ENCODE results near the gene KDSR. TPM values are rescaled to one million over a fixed set of nuclear protein-coding genes. Genes with fewer than 3 reads are reported as not detected.
A peak's percentile ranks its signal among the peaks of the same experiment; 100 is the strongest.

Gene KDSR
- total RNA-seq = 10 to 100 TPM; 34.6 to 48.4 TPM

GRCh38 chr18:63367053-63367953 lies at the start of gene KDSR:
Gene KDSR (minus strand): TSS chr18:63367206. CDS start chr18:63367118, 88 bp downstream.
- Mint-ChIP-seq H3K27ac (peak within 1 kb of the TSS; percentile 84), H3K4me3 (peak within 1 kb of the TSS; percentile 85), H3K27me3 (no peaks in the 10 kb centered on the region), H3K9me3 (ENCODE audit: low read depth) (peaks cover 11% of the 10 kb centered on the region), H3K4me1 (peaks cover 36% of the 10 kb centered on the region), H3K36me3 (peaks cover 32% of the 10 kb centered on the region)
- CTCF ChIA-PET = interaction anchor here (1.0 to 1.4 kb wide), 3 partner anchors 28 to 72 kb away, joined by 3 to 4 read pairs (median 3); no protein-coding TSS in a partner anchor
- DNase-seq (peak; percentile 87), ATAC-seq (peak; percentile 87)

- CTCF ChIA-PET = no interaction called here
- DNase-seq (no peak), ATAC-seq (no peak)
- no peak overlapping the region for H3K27ac Mint-ChIP-seq
- H3K36me3 Mint-ChIP-seq = peaks cover 46% of the 10 kb centered on the region
- no peaks in the 10 kb centered on the region for H3K9me3 Mint-ChIP-seq (ENCODE audit: low read depth)
- H3K4me3 Mint-ChIP-seq = no peak overlapping the region
- no peaks in the 10 kb centered on the region for H3K27me3 Mint-ChIP-seq
- peaks cover 53% of the 10 kb centered on the region for H3K4me1 Mint-ChIP-seq
Observed at GRCh38 chr18:63412953-63413352, 45.9 kb upstream of the KDSR start.

- Mint-ChIP-seq H3K36me3 (peaks cover 60% of the 10 kb centered on the region), H3K4me1 (peaks cover 60% of the 10 kb centered on the region), H3K4me3 (no peak overlapping the region), H3K9me3 (ENCODE audit: low read depth) (no peaks in the 10 kb centered on the region), H3K27me3 (no peaks in the 10 kb centered on the region), H3K27ac (peak overlapping the region; percentile 58)
- DNase-seq = no peak
- CTCF ChIA-PET = interaction anchor here (1.0 to 1.9 kb wide), 3 partner anchors 10 to 396 kb away, joined by 3 to 5 read pairs (median 4); no protein-coding TSS in a partner anchor
- peak; percentile 65 for ATAC-seq
Observed at GRCh38 chr18:63410792-63411191, 43.8 kb upstream of the KDSR start.

- Mint-ChIP-seq H3K27ac (peak overlapping the region; percentile 72), H3K4me1 (peaks cover 54% of the 10 kb centered on the region), H3K27me3 (no peaks in the 10 kb centered on the region), H3K4me3 (no peak overlapping the region), H3K36me3 (peaks cover 58% of the 10 kb centered on the region), H3K9me3 (ENCODE audit: low read depth) (no peaks in the 10 kb centered on the region)
- DNase-seq = peak; percentile 63
- CTCF ChIA-PET = interaction anchor here (0.6 to 1.6 kb wide), 2 partner anchors 13 to 68 kb away, joined by 3 to 4 read pairs; partner anchors contain the start of gene VPS4B
- peak; percentile 74 for ATAC-seq
Observed at GRCh38 chr18:63409301-63409700, 42.3 kb upstream of the KDSR start.

GRCh38 chr18:63407734-63408133 lies 40.7 kb upstream of the KDSR start:
- Mint-ChIP-seq H3K27ac (no peak overlapping the region), H3K27me3 (no peaks in the 10 kb centered on the region), H3K4me1 (peaks cover 46% of the 10 kb centered on the region), H3K36me3 (peaks cover 61% of the 10 kb centered on the region), H3K9me3 (ENCODE audit: low read depth) (no peaks in the 10 kb centered on the region), H3K4me3 (no peak overlapping the region)
- ATAC-seq (no peak), DNase-seq (no peak)
- CTCF ChIA-PET = interaction anchor here (1.0 kb wide), 1 partner anchor 10 kb away, joined by 3 read pairs; no protein-coding TSS in a partner anchor

GRCh38 chr18:63405986-63406385 lies 39.0 kb upstream of the KDSR start:
- H3K4me3 Mint-ChIP-seq = no peak overlapping the region
- CTCF ChIA-PET = no interaction called here
- H3K36me3 Mint-ChIP-seq = peaks cover 71% of the 10 kb centered on the region
- no peak overlapping the region for H3K27ac Mint-ChIP-seq
- DNase-seq (no peak), ATAC-seq (no peak)
- no peaks in the 10 kb centered on the region for H3K27me3 Mint-ChIP-seq
- H3K4me1 Mint-ChIP-seq = peaks cover 38% of the 10 kb centered on the region
- H3K9me3 Mint-ChIP-seq (ENCODE audit: low read depth) = no peaks in the 10 kb centered on the region

GRCh38 chr18:63402246-63403162 lies 35.5 kb upstream of the KDSR start:
- ATAC-seq = no peak

GRCh38 chr18:63399300-63399699 lies 32.3 kb upstream of the KDSR start:
- H3K4me3 Mint-ChIP-seq = no peak overlapping the region
- CTCF ChIA-PET = no interaction called here

More at GRCh38 chr18:63402246-63403162, 35.5 kb upstream of the KDSR start:
- Mint-ChIP-seq H3K27ac (peak overlapping the region; percentile 47), H3K9me3 (ENCODE audit: low read depth) (no peaks in the 10 kb centered on the region), H3K4me3 (no peak overlapping the region), H3K36me3 (peaks cover 70% of the 10 kb centered on the region), H3K27me3 (no peaks in the 10 kb centered on the region), H3K4me1 (peaks cover 22% of the 10 kb centered on the region)
- CTCF ChIA-PET = no interaction called here
- no peak for DNase-seq

GRCh38 chr18:63397349-63397748 lies 30.3 kb upstream of the KDSR start:
- no peak overlapping the region for H3K27ac Mint-ChIP-seq
- H3K4me1 Mint-ChIP-seq = peaks cover 17% of the 10 kb centered on the region
- DNase-seq (no peak), ATAC-seq (no peak)
- no peaks in the 10 kb centered on the region for H3K27me3 Mint-ChIP-seq
- CTCF ChIA-PET = no interaction called here
- H3K36me3 Mint-ChIP-seq = peaks cover 50% of the 10 kb centered on the region
- no peak overlapping the region for H3K4me3 Mint-ChIP-seq
- H3K9me3 Mint-ChIP-seq (ENCODE audit: low read depth) = no peaks in the 10 kb centered on the region

More at GRCh38 chr18:63399300-63399699, 32.3 kb upstream of the KDSR start:
- no peaks in the 10 kb centered on the region for H3K9me3 Mint-ChIP-seq (ENCODE audit: low read depth)
- H3K4me1 Mint-ChIP-seq = peaks cover 20% of the 10 kb centered on the region
- H3K27ac Mint-ChIP-seq = peak overlapping the region; percentile 85
- no peak for ATAC-seq
- no peaks in the 10 kb centered on the region for H3K27me3 Mint-ChIP-seq
- no peak for DNase-seq
- H3K36me3 Mint-ChIP-seq = peaks cover 62% of the 10 kb centered on the region

- no peak overlapping the region for H3K4me3 Mint-ChIP-seq
- no peaks in the 10 kb centered on the region for H3K9me3 Mint-ChIP-seq (ENCODE audit: low read depth)
- no peaks in the 10 kb centered on the region for H3K27me3 Mint-ChIP-seq
- H3K4me1 Mint-ChIP-seq = peaks cover 13% of the 10 kb centered on the region
- no peak overlapping the region for H3K27ac Mint-ChIP-seq
- peaks cover 42% of the 10 kb centered on the region for H3K36me3 Mint-ChIP-seq
- ATAC-seq (no peak), DNase-seq (no peak)
- CTCF ChIA-PET = interaction anchor here (0.8 to 1.4 kb wide), 4 partner anchors 10 to 89 kb away, joined by 3 to 4 read pairs (median 3); no protein-coding TSS in a partner anchor
Observed at GRCh38 chr18:63395503-63395902, 28.5 kb upstream of the KDSR start.

- Mint-ChIP-seq H3K4me1 (peaks cover 10% of the 10 kb centered on the region), H3K27me3 (no peaks in the 10 kb centered on the region), H3K9me3 (ENCODE audit: low read depth) (no peaks in the 10 kb centered on the region), H3K4me3 (no peak overlapping the region), H3K27ac (no peak overlapping the region), H3K36me3 (peaks cover 40% of the 10 kb centered on the region)
- CTCF ChIA-PET = interaction anchor here (0.8 to 1.4 kb wide), 3 partner anchors 27 to 88 kb away, joined by 3 to 4 read pairs (median 3); no protein-coding TSS in a partner anchor
- DNase-seq (no peak), ATAC-seq (no peak)
Observed at GRCh38 chr18:63394954-63395353, 27.9 kb upstream of the KDSR start.

- CTCF ChIA-PET = no interaction called here
- H3K4me3 Mint-ChIP-seq = no peak overlapping the region
Observed at GRCh38 chr18:63387861-63388260, 20.9 kb upstream of the KDSR start.

GRCh38 chr18:63382843-63383242 lies 15.8 kb upstream of the KDSR start:
- CTCF ChIA-PET = no interaction called here
- H3K4me1 Mint-ChIP-seq = peaks cover 16% of the 10 kb centered on the region
- H3K9me3 Mint-ChIP-seq (ENCODE audit: low read depth) = no peaks in the 10 kb centered on the region
- H3K4me3 Mint-ChIP-seq = no peak overlapping the region
- ATAC-seq = no peak
- H3K36me3 Mint-ChIP-seq = peaks cover 14% of the 10 kb centered on the region
- no peak overlapping the region for H3K27ac Mint-ChIP-seq
- no peaks in the 10 kb centered on the region for H3K27me3 Mint-ChIP-seq
- DNase-seq = no peak

More at GRCh38 chr18:63387861-63388260, 20.9 kb upstream of the KDSR start:
- no peak for ATAC-seq
- Mint-ChIP-seq H3K27ac (no peak overlapping the region), H3K9me3 (ENCODE audit: low read depth) (no peaks in the 10 kb centered on the region), H3K4me1 (no peaks in the 10 kb centered on the region), H3K36me3 (peaks cover 29% of the 10 kb centered on the region), H3K27me3 (no peaks in the 10 kb centered on the region)
- no peak for DNase-seq

Data from activated CD8-positive, alpha-beta memory T cell treated with anti-CD3 and anti-CD28 coated beads, Interleukin-2, amount 10 ng/mL, durations not matched to agents 7 days and 5 days (primary cell).